HS-27A (cell line): Measurements from ENCODE around the gene AIF1.
"Not testable (repeated sequence)": the region's sequence is repeated elsewhere in the genome, so short reads cannot be mapped to it uniquely, and the experiment has no call there.

Source experiments
- DNase-seq: peaks from one replicate; pipeline ENCODE4 v3.0.0-alpha.2; 2012; ENCODE audit warnings: low read depth, missing footprints

AIF1 gene

GRCh38 chr6:31580807-31581433 lies 34.1 kb upstream of the AIF1 start:
- DNase-seq = no peak

DNA sequence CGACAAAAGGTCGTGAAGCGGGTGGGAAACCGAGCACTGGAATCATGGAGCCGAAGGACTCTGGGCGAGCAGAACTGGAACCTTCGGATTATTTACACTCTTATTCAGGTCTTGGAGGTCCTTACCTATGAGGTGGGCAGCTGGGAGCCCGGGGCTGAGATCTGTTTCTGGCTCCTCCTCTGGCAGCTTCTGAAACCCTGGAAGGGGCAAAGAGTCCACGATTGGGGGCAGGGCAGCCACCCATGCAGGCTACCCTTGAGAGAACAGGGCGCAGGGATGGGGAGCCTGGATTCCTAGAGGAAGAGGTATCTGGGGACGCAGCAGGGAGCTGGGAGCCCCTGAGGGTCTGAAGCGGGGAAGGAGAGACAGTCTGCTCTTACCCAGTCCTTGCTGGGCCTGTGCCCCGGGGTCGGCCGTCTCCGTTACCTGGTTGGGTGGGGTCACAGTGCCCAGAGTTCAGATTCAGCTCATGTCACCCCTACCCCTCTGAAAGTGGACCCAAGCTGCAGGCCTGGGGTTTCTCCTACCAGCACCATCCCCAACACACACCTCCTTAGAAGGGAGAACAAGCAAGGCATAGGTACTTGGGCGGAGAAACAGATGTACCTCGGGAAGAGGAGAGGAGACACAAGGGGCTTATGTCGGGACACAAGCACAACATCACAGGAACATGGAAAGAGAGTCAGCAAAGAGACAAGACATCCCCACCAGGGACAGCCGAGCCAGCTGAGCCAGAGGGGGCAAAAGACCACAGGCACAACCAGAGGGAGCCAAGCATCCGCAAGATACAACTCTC lies 33.4 kb upstream of the AIF1 start:
- no peak for DNase-seq

- DNase-seq = no peak
Observed at GRCh38 chr6:31582230-31582643, 32.8 kb upstream of the AIF1 start, which contains the start of gene LTB. Gene LTB (minus strand): TSS chr6:31582424. CDS start chr6:31582417, 7 bp downstream.

- no peak for DNase-seq
Observed at GRCh38 chr6:31585491-31585890, 29.5 kb upstream of the AIF1 start.

DNA sequence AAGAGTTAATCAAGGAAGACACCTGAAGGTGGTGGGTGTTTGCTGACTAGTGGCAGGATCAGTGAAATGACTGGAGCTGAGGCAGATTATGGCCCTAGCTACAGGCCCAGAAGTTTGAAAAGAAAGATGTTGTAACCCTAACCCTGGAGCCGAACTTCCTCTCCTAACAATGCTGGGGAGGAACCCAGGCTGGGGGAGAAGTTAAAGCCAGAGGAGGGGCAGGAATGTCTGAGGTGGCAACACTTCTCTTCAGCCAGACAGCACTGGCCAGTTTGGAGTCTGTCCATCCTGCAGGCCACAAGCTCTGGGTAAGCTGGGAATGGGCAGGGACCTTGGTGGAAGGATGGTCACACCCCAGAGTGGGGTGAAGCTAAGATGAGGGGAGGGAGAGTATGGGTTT lies 29.0 kb upstream of the AIF1 start, which contains the start of gene LST1:
Gene LST1 (plus strand): TSS at position 270 of the 400 bp plus-strand sequence. CDS start 1,023 bp downstream, outside the sequence.
- DNase-seq = no peak

- DNase-seq = no peak
Observed at GRCh38 chr6:31586599-31587281, 28.3 kb upstream of the AIF1 start.

- DNase-seq = no peak
Observed at GRCh38 chr6:31587791-31588777, 26.9 kb upstream of the AIF1 start.

DNA sequence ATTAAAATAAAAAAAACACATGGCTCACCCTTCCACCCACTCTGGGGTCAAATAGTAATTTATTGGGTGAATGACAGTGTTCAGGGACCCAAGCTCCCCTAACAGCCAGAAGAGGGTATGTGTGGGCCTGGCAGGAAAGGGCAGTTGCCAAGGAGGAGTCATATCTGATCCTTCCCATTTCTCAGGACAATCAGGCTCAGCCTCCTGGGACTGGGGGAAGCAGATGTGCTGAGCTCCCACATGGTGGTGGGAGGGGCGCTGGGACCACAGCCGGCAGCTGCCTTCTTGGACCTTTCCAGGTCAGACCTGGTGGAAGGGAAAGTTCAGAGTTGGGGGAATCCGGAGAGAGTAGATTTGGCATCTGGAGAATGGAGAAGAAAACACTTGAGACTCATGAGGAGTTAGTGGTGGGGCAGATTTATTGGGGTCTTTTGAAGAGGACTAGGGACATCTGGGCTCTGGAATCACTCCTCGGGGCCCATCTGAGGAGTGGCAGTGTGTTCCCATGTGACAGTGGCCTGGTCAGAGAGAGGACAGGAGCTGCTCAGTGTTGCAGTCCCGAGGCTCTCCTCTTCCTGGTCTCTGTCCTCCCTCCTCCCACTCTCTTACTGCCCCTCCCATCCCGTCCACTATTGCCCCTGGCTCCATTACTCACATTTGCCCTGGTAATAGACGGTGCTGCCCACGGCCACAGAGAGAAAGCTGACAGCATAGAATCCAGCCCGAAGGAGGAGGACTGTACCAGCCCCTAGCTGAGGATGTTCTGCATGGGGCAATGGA lies 26.0 kb upstream of the AIF1 start:
- DNase-seq = no peak

DNA sequence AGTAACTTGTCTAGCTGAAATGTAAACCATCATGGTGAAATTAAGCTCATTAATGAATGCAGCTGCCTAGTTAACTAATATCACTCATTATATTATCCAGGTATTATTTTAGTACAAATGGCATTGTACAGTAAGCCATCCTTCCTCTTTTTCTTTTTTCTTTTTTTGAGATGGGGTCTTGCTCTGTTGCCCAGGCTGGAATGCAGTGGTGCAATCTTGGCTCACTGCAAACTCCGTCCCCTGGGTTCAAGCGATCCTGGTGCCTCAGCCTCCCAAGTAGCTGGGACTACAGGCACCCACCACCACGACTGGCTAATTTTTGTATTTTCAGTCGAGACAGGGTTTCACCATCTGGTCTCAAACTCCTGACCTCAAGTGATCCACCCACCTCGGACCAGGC lies 24.3 kb upstream of the AIF1 start:
- DNase-seq = not testable (repeated sequence)

DNA sequence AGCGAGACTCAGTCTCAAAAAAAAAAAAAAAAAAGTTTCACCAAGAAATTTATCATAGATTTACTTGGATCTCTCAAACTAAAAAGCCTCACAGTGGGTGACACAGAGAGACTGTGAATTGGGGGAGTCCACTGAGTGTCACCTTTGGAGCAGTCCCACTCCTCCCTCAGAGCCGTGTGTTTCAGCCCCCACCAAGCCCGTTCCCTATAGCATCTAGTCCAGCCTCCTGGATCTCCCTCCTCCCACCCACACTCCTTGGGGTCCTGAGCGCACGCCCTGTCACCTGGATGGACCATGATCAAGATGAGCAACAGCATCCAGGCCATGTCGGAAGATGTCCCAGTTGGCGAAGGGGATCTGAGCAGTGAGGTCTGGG lies 22.6 kb upstream of the AIF1 start:
- DNase-seq = no peak

- no peak for DNase-seq
Observed at GRCh38 chr6:31597006-31597405, 18.0 kb upstream of the AIF1 start.

DNA sequence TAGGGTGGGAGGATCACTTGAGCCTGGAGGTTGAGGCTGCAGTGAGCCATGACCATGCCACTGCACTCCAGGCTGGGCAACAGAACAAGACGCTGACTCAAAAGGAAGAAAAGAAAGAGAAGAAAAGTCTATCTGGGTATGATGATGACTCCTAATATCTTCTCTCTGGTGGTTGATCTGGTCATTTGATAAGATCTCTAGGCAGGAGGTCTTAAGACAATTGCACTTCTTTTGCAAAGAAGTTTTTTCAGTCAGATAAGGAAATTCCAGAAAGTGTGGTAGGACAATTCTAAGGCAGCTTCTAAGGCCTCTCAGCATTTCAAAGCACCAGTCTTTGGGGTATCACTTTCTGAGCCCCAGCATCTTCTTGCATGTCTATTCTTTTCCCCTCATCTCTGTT lies 7.7 kb upstream of the AIF1 start:
- DNase-seq = no peak

DNA sequence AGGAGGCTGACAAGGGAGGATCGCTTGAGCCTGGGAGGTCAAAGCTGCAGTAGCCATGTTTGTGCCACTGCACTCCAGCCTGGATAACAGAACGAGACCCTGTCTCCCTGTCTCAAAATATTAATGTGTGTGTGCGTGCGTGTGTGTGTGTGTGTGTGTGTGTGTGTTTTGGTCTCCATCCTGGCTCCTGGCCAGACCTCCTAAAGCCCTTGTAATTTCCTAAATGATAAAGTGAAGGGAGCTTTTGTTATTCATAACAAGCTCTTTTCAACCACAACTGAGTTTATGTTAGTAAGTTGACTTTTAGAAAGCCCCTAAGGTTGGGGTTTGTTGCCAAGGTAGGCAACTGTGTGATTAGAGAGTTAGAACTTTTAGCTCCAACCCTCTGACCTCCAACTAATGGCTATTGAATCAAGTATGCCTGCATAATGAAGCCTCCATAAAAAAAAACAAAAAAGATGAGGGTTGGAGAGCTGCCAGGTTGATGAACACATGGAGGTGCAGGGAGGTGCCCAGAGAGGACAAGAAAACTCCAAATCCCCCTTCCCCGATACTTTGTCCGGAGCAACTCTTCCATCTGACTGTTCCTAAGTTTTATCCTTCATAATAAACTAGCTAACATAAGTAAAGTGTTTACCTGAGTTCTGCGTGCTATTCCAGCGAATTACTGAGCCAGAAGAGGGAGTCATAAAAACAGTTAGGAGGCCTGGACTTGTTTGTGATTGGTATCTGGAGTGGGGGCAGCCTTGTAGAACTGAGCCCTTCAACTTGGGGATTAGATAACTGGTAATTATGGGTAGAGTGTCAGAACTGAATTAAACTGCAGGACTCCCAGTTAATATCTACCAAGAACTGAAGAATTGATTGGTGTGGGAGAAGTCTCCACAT lies 5.3 kb upstream of the AIF1 start:
- no peak for DNase-seq

- DNase-seq = no peak
Observed at GRCh38 chr6:31610968-31611367, 4.1 kb upstream of the AIF1 start.

DNA sequence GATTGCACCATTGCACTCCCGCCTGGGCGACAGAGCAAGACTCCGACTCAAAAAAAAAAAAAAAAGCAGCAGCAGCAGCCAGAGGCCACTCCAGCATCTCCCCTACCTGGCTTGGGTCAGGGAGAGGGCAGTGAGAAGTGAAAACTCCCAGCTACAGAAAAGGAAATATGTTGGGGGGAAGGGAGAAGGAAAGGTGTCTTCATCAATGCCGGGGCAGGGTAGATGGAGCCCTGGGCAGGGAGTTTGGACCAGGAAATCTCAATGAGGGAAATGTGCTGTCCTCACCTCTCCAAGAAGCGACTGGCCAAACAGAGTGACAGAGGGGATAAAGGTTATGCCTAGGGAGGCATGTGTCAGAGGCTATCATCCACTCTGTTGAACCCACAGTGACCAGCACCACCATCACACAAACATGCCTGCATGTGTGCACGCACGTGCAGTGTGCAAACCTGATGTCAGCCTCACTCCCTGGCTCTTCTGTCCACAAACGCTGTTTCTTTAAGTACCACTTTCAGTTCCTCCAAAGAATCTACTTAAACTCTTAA lies 887 bp upstream of the AIF1 start:
- no peak for DNase-seq

DNA sequence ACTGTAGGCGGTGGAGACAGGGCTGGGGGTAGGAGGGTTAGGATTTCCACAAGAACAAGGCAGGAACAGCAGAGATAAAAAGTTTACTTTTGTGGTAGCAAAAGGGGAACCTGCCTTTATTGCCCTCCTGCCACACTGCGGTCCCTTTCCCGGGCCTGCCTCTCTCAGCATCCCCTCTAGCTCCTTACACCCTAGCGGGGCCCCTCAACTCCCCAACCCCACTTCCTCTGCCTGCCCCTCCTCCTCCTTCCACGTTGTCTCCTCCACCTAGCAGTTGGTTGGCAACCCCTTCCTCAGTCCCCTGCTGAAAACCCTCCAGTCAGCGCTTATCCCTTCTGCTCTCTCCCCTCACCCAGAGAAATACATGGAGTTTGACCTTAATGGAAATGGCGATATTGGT lies 714 bp downstream of the AIF1 start:
- no peak for DNase-seq

DNA sequence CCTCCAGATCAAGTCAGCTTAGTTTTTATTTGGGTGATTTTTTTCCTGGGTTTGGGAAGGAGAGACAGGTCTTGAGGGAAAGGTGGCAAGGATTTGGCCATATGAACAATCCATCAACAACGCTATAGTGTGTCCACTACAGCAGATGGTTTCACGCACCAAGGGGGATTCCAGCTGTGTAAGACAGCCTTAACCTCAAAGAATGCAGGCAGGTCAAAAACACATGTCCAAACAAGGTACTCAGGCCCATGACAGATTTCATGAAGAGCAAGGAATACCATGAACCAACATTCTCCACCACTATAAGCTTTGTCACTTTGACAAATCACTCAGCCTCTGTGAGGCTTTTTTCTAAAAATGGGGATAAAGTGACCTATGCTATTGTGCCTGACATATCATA lies 2.0 kb downstream of the AIF1 start:
- no peak for DNase-seq

GRCh38 chr6:31619805-31620585 lies 5.0 kb downstream of the AIF1 start:
- peak; percentile 98 for DNase-seq
